22Rv1 (cell line): Measurements from ENCODE around the gene CAMTA1.

Source experiments
- CTCF ChIP-seq: fragments of 450-650 bp; IDR thresholded peaks from 2 replicates; pipeline ENCODE4 v1.5.1; 2017; ENCODE audit warnings: mild to moderate bottlenecking
- ZFX ChIP-seq: fragments of 450-650 bp; IDR thresholded peaks from 2 replicates; pipeline ENCODE4 v1.6.1; 2017; ENCODE audit warnings: antibody characterized with exemption, borderline replicate concordance

GRCh38 chr1:7174980-7175906, 390.0 kb downstream of the CAMTA1 start:
- TF ChIP-seq CTCF (no peak), ZFX (no peak)
